OCI-LY3 (cell line): ENCODE results near the gene OR5AP2.

Experiments
- EZH2phosphoT487 ChIP-seq: fragments of 200-600 bp; shearing (Covaris generic); IDR thresholded peaks from 2 replicates; pipeline ENCODE4 v1.6.1; 2018; ENCODE audit warnings: antibody characterized with exemption, mixed run types, low read depth
- TF ChIP-seq, protein P1 (sequence below): fragments of 200-600, 300-600 bp; sonication (generic); IDR thresholded peaks from 2 replicates; pipeline ENCODE4 v1.5.1; 2014; ENCODE audit warnings: antibody characterized with exemption, low read length, low read depth

DNA sequence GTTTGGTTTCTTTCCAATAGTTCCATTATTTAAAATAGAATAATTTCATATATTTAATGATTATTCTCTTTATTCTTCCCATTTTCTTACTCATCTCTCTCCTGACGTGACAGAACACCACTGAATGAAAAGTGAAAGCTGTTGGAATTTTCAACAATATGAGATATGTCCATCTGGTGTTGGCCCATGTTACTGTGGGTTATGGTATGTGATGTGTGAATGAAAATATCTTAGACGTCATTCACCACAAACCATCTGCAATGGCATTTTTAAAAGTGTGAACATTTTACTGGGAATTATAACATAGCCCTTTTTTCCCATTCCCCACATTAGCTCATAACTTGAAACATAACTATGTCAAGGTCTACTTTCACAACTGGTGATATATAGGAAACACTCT lies 16.3 kb downstream of the OR5AP2 start:
- TF ChIP-seq EZH2phosphoT487 = no peak
- TF ChIP-seq, protein P1, sequence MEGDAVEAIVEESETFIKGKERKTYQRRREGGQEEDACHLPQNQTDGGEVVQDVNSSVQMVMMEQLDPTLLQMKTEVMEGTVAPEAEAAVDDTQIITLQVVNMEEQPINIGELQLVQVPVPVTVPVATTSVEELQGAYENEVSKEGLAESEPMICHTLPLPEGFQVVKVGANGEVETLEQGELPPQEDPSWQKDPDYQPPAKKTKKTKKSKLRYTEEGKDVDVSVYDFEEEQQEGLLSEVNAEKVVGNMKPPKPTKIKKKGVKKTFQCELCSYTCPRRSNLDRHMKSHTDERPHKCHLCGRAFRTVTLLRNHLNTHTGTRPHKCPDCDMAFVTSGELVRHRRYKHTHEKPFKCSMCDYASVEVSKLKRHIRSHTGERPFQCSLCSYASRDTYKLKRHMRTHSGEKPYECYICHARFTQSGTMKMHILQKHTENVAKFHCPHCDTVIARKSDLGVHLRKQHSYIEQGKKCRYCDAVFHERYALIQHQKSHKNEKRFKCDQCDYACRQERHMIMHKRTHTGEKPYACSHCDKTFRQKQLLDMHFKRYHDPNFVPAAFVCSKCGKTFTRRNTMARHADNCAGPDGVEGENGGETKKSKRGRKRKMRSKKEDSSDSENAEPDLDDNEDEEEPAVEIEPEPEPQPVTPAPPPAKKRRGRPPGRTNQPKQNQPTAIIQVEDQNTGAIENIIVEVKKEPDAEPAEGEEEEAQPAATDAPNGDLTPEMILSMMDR = no peak
